NCI-H526 treated with DMSO at 0.1 percent for 48 hours (cell line): ENCODE measurements around the gene ABHD17C.
A peak's percentile ranks its signal among the peaks of the same experiment; 100 is the strongest.

ENCODE experiments used
- DNase-seq: peaks from one replicate; lab custom pipeline; 2025; lab: John Stamatoyannopoulos, UW

The ABHD17C gene

GRCh38 chr15:80764535-80764934 lies 69.4 kb downstream of the ABHD17C start:
- DNase-seq: no peak

GRCh38 chr15:80766275-80766674 lies 71.2 kb downstream of the ABHD17C start:
- DNase-seq: no peak

GRCh38 chr15:80768158-80768557 lies 73.0 kb downstream of the ABHD17C start:
- DNase-seq: no peak

- DNase-seq: no peak
These were observed 74.2 kb downstream of the ABHD17C start for GRCh38 chr15:80769153-80769828.

- no peak for DNase-seq
These were observed 75.0 kb downstream of the ABHD17C start for GRCh38 chr15:80769829-80770705.

- no peak for DNase-seq
These were observed 78.0 kb downstream of the ABHD17C start for GRCh38 chr15:80773122-80773551.

- DNase-seq: no peak
These were observed 78.8 kb downstream of the ABHD17C start for GRCh38 chr15:80773792-80774352.

GRCh38 chr15:80774486-80774885 lies 79.4 kb downstream of the ABHD17C start:
- no peak for DNase-seq

GRCh38 chr15:80775338-80775737 lies 80.2 kb downstream of the ABHD17C start:
- DNase-seq: no peak

- DNase-seq: peak; percentile 31
These were observed 81.4 kb downstream of the ABHD17C start for GRCh38 chr15:80776420-80777045.

GRCh38 chr15:80777137-80777536 lies 82.0 kb downstream of the ABHD17C start:
- DNase-seq: no peak

GRCh38 chr15:80777826-80778620 lies 82.9 kb downstream of the ABHD17C start:
- DNase-seq: no peak

- no peak for DNase-seq
These were observed 83.5 kb downstream of the ABHD17C start for GRCh38 chr15:80778621-80778963.

- DNase-seq: peak; percentile 40
These were observed 84.0 kb downstream of the ABHD17C start, which contains the start of gene CEMIP for GRCh38 chr15:80778964-80779657. Gene CEMIP (plus strand): TSS chr15:80779370. CDS start chr15:80873880, 94,510 bp downstream.

GRCh38 chr15:80779658-80780415 lies 84.7 kb downstream of the ABHD17C start:
- peak; percentile 66 for DNase-seq

GRCh38 chr15:80780416-80781221 lies 85.5 kb downstream of the ABHD17C start:
- DNase-seq: no peak

- no peak for DNase-seq
These were observed 88.2 kb downstream of the ABHD17C start for GRCh38 chr15:80783260-80783659.

GRCh38 chr15:80785335-80785734 lies 90.2 kb downstream of the ABHD17C start:
- no peak for DNase-seq

- DNase-seq: no peak
These were observed 90.8 kb downstream of the ABHD17C start for GRCh38 chr15:80785811-80786354.
